OCI-LY1 (cell line): Measurements from ENCODE around the gene TRMT6.

Source experiments
- H2AFZ ChIP-seq: fragments of 200-600 bp; sonication (generic), shearing (Covaris generic); 2 replicates; pipeline ENCODE4 v1.6.0; 2014; ENCODE audit warnings: antibody characterized with exemption, mild to moderate bottlenecking, low read length
- H3F3A ChIP-seq: fragments of 200-600 bp; sonication (generic), shearing (Covaris generic); 2 replicates; pipeline ENCODE4 v1.6.0; 2014; ENCODE audit warnings: mild to moderate bottlenecking, antibody characterized with exemption, low read length, moderate library complexity; ENCODE audit not compliant: insufficient read depth
- H3K27ac ChIP-seq: fragments of 200-600 bp; sonication (generic); 2 replicates; pipeline ENCODE4 v1.5.1; 2014; ENCODE audit warnings: low read length, mixed run types, mild to moderate bottlenecking, low read depth; ENCODE audit not compliant: poor library complexity, severe bottlenecking
- H3K27me3 ChIP-seq: fragments of 200-600 bp; sonication (generic); 2 replicates; pipeline ENCODE4 v1.6.0; 2014; ENCODE audit warnings: antibody characterized with exemption, mild to moderate bottlenecking, low read length, moderate library complexity; ENCODE audit not compliant: insufficient read depth
- H3K36me3 ChIP-seq: fragments of 200-600 bp; sonication (generic); 2 replicates; pipeline ENCODE4 v1.6.1; 2014; ENCODE audit warnings: mild to moderate bottlenecking, antibody characterized with exemption, low read length, moderate library complexity, mixed read lengths; ENCODE audit not compliant: insufficient read depth
- H3K4me1 ChIP-seq: fragments of 200-600 bp; sonication (generic); 2 replicates; pipeline ENCODE4 v1.5.1; 2014; ENCODE audit warnings: mild to moderate bottlenecking, low read length, moderate library complexity; ENCODE audit not compliant: insufficient read depth, severe bottlenecking
- H3K4me2 ChIP-seq: fragments of 200-600 bp; sonication (generic), shearing (Covaris generic); 2 replicates; pipeline ENCODE4 v1.6.1; 2014; ENCODE audit warnings: low read length
- H3K4me3 ChIP-seq: fragments of 200-600 bp; sonication (generic); 2 replicates; pipeline ENCODE4 v1.5.1; 2014; ENCODE audit warnings: low read length, low read depth, mild to moderate bottlenecking, mixed read lengths; ENCODE audit not compliant: poor library complexity, severe bottlenecking
- H3K79me2 ChIP-seq: fragments of 200-600 bp; shearing (Covaris generic); 2 replicates; pipeline ENCODE4 v1.6.1; 2016; ENCODE audit warnings: mixed run types, low read length, mixed read lengths; ENCODE audit not compliant: insufficient read depth
- H3K9ac ChIP-seq: fragments of 200-600 bp; sonication (generic), shearing (Covaris generic); 2 replicates; pipeline ENCODE4 v1.6.1; 2014; ENCODE audit warnings: mild to moderate bottlenecking, low read length, mixed read lengths
- H3K9me2 ChIP-seq: fragments of 200-600 bp; sonication (generic), shearing (Covaris generic); 2 replicates; pipeline ENCODE4 v1.6.1; 2014; ENCODE audit warnings: low read depth, mild to moderate bottlenecking, low read length, mixed read lengths
- H3K9me3 ChIP-seq: fragments of 200-600 bp; shearing (Covaris generic); 2 replicates; pipeline ENCODE4 v1.6.1; 2014; ENCODE audit warnings: low read length, mixed read lengths
- H4K20me1 ChIP-seq: fragments of 200-600 bp; sonication (generic), shearing (Covaris generic); 2 replicates; pipeline ENCODE4 v1.6.0; 2016; ENCODE audit warnings: mild to moderate bottlenecking, low read length; ENCODE audit not compliant: insufficient read depth
- EZH2 ChIP-seq: fragments of 200-600 bp; sonication (generic), shearing (Covaris generic); IDR thresholded peaks from 2 replicates; pipeline ENCODE4 v1.8.0; 2017; ENCODE audit warnings: borderline replicate concordance, mixed run types, mild to moderate bottlenecking, antibody characterized with exemption, low read length, moderate library complexity, mixed read lengths
- TF ChIP-seq, protein P1 (sequence below): fragments of 200-600 bp; sonication (generic), shearing (Covaris generic); IDR thresholded peaks from 2 replicates; pipeline ENCODE4 v1.5.1; 2017; ENCODE audit warnings: mild to moderate bottlenecking, antibody characterized with exemption, low read length, moderate library complexity, mixed read lengths

Gene TRMT6

DNA sequence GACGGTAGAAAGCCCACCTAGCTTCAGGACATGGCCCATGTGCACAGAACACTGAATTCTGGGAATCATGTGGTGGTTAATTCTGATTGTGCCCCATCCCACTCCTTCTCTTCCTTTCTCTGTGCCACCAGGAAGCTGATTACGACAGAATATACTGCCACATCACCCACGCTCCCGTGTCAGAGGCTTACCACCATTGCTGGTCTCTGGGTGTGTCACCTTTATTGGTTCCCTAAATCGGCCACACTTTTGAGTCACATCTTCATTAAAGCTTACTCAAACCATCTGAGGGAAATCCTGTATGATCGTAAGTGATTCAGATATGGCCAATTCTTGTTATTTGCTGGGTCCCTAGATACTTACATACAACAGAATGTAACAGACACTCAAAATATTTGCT, 3.1 kb downstream of the TRMT6 start:
- Histone ChIP-seq H3K79me2 (peaks cover 34% of the 10 kb centered on the region), H3K4me2 (no peak overlapping the region), H4K20me1 (no peaks in the 10 kb centered on the region), H2AFZ (no peak overlapping the region), H3K4me1 (peaks cover 26% of the 10 kb centered on the region), H3K9me3 (no peaks in the 10 kb centered on the region), H3K27me3 (no peaks in the 10 kb centered on the region), H3K9me2 (no peaks in the 10 kb centered on the region), H3K9ac (no peak overlapping the region), H3K36me3 (peaks cover 66% of the 10 kb centered on the region), H3K4me3 (no peak overlapping the region), H3F3A (no peaks in the 10 kb centered on the region), H3K27ac (no peak overlapping the region)
- TF ChIP-seq, protein P1, sequence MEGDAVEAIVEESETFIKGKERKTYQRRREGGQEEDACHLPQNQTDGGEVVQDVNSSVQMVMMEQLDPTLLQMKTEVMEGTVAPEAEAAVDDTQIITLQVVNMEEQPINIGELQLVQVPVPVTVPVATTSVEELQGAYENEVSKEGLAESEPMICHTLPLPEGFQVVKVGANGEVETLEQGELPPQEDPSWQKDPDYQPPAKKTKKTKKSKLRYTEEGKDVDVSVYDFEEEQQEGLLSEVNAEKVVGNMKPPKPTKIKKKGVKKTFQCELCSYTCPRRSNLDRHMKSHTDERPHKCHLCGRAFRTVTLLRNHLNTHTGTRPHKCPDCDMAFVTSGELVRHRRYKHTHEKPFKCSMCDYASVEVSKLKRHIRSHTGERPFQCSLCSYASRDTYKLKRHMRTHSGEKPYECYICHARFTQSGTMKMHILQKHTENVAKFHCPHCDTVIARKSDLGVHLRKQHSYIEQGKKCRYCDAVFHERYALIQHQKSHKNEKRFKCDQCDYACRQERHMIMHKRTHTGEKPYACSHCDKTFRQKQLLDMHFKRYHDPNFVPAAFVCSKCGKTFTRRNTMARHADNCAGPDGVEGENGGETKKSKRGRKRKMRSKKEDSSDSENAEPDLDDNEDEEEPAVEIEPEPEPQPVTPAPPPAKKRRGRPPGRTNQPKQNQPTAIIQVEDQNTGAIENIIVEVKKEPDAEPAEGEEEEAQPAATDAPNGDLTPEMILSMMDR, result no peak
- no peak for TF ChIP-seq EZH2

DNA sequence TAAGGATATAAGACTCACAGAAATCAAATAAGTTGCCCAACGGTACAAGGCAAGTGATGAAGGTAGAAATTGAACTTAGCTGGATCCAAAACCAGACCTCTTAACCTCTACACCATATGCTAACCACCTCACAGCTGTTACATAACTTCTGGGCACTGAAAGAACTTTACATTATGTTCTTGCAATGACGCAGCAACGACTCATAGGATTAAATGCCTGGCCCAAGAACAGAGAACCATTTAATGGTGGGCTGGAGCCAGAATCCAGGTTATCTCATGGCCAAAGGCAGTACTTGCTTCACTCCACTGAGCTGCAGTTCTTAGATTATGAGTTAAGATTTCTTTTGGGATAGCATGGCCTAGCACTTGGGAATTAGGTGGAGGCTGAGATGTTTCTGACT, 4.4 kb downstream of the TRMT6 start:
- Histone ChIP-seq H3K27ac (no peak overlapping the region), H3K9ac (no peak overlapping the region), H3K79me2 (peaks cover 21% of the 10 kb centered on the region), H3F3A (no peaks in the 10 kb centered on the region), H3K4me3 (no peak overlapping the region), H3K4me1 (peaks cover 13% of the 10 kb centered on the region), H4K20me1 (no peaks in the 10 kb centered on the region), H2AFZ (no peak overlapping the region), H3K27me3 (no peaks in the 10 kb centered on the region), H3K36me3 (peaks cover 74% of the 10 kb centered on the region), H3K9me2 (no peaks in the 10 kb centered on the region), H3K9me3 (no peaks in the 10 kb centered on the region), H3K4me2 (no peak overlapping the region)
- TF ChIP-seq EZH2, result no peak
- TF ChIP-seq, protein P1, result no peak

- no peaks in the 10 kb centered on the region for H3F3A ChIP-seq
- TF ChIP-seq EZH2, result no peak
- TF ChIP-seq, protein P1, result no peak
- H3K27ac ChIP-seq, result no peak overlapping the region
- H3K27me3 ChIP-seq, result no peaks in the 10 kb centered on the region
- no peaks in the 10 kb centered on the region for H3K79me2 ChIP-seq
- no peak overlapping the region for H3K9ac ChIP-seq
- H3K9me3 ChIP-seq, result no peaks in the 10 kb centered on the region
- H2AFZ ChIP-seq, result no peak overlapping the region
- H4K20me1 ChIP-seq, result no peaks in the 10 kb centered on the region
- no peaks in the 10 kb centered on the region for H3K9me2 ChIP-seq
- H3K4me3 ChIP-seq, result no peak overlapping the region
- no peak overlapping the region for H3K4me2 ChIP-seq
- peaks cover 59% of the 10 kb centered on the region for H3K36me3 ChIP-seq
- H3K4me1 ChIP-seq, result peaks cover 5% of the 10 kb centered on the region
Observed at GRCh38 chr20:5938456-5939029, 11.8 kb downstream of the TRMT6 start.
